T-helper 22 cell (primary cell): ENCODE measurements around the gene PTPN22.

Experiments
- DNase-seq: peaks from one replicate; pipeline ENCODE4 v3.0.0-alpha.2; 2020; ENCODE audit warnings: low read depth

PTPN22 gene

GRCh38 chr1:113802367-113803007 is 69.0 kb downstream of the PTPN22 start:
- DNase-seq: no peak

GRCh38 chr1:113800487-113800886 is 71.0 kb downstream of the PTPN22 start:
- no peak for DNase-seq

GRCh38 chr1:113797472-113797871 is 74.0 kb downstream of the PTPN22 start:
- DNase-seq: no peak

- no peak for DNase-seq
Measured at GRCh38 chr1:113793878-113794834, 77.4 kb downstream of the PTPN22 start.

- DNase-seq: no peak
Measured at GRCh38 chr1:113792986-113793385, 78.5 kb downstream of the PTPN22 start.

- no peak for DNase-seq
Measured at GRCh38 chr1:113792471-113792870, 79.0 kb downstream of the PTPN22 start.

- no peak for DNase-seq
Measured at GRCh38 chr1:113788802-113789201, 82.7 kb downstream of the PTPN22 start.

- DNase-seq: no peak
Measured at GRCh38 chr1:113787663-113788062, 83.8 kb downstream of the PTPN22 start.

GRCh38 chr1:113786069-113786468 is 85.4 kb downstream of the PTPN22 start:
- DNase-seq: no peak

- no peak for DNase-seq
Measured at GRCh38 chr1:113784104-113784779, 87.3 kb downstream of the PTPN22 start.

- peak; percentile 46 for DNase-seq
Measured at GRCh38 chr1:113783254-113784103, 88.0 kb downstream of the PTPN22 start.

GRCh38 chr1:113782406-113782805 is 89.1 kb downstream of the PTPN22 start:
- no peak for DNase-seq

- DNase-seq: no peak
Measured at GRCh38 chr1:113780374-113781146, 91.0 kb downstream of the PTPN22 start.

- DNase-seq: no peak
Measured at GRCh38 chr1:113779542-113779941, 92.0 kb downstream of the PTPN22 start.

- DNase-seq: no peak
Measured at GRCh38 chr1:113777561-113777960, 94.0 kb downstream of the PTPN22 start.

- DNase-seq: no peak
Measured at GRCh38 chr1:113770031-113770430, 101.5 kb downstream of the PTPN22 start.

- DNase-seq: no peak
Measured at GRCh38 chr1:113769601-113769970, 101.9 kb downstream of the PTPN22 start.

- no peak for DNase-seq
Measured at GRCh38 chr1:113768916-113769600, 102.5 kb downstream of the PTPN22 start.

- DNase-seq: no peak
Measured at GRCh38 chr1:113765306-113766230, 105.9 kb downstream of the PTPN22 start.
